ENCODE data around the gene IST1.
"Not testable (repeated sequence)": the region's sequence is repeated elsewhere in the genome, so short reads cannot be mapped to it uniquely, and the experiment has no call there.

IST1 gene

DNA sequence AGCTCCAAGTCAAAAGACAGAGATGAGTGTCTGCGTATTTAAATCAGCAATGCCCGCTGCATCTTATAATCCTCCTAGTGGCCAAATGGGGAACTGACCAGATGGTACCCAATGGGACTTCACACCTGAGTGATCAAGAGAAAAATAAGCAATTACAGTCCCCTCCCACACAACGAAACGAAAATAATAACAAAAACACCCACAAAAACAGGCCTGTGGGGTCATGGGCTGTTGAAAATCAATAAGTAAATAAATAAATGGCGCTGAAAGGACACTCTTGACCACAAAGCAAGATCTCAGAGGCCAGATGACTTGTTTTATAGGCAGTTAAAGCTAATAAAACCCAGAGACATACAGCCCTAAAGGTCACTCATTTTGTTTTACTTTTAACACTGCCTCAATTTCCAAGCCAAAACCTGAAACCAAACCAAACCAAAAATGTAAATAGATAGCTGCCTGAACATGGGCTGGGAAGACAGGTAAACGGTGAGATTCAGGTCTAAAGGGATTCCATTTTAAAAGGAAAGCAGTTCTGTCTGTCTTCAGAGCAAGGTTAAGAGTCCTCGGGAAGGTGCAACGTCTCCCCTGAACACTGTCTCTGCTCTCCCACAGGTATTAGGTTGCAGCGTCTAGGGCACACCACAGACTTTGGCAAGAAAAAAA lies 12.7 kb upstream of the IST1 start:
- peak; percentile 60 to 72 for DNase-seq (ENCODE audit: low read depth in 2 of 2)

DNA sequence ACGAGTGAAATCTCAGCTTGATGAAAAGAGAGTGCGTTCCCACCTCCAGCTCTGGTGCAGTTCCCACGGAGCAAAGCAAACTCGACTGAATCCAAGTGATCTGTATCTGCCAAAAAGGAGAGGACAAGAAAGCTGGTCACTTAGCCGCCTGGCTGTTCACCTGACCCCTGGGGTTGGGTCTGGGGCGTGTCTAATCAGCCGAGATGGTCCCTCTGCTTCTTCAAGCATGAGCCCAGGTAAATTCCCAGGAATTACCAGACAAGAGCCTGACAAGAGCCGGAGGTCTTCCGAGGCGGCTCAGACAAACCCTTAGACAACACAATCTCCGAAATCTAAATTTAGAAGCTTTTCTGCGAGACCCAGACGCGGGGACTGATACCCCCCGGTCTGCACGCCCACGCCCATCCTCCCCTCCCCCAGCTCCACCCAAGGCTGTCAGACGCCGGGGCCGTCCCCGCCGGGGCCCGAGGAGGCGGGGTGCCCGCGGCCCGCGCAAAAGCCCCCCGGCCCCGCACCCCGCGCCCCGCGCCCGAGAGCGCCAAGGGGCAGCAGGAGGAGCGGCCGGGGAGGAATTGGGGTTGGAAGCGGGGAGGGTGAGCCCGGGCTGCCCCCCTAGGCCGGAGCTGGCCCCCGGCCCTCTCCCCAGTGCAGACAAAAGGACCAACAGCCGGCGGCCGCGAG lies 12.0 kb upstream of the IST1 start:
- DNase-seq (ENCODE audit: low read depth in 2 of 2), result peak; percentile 28 to 40

DNA sequence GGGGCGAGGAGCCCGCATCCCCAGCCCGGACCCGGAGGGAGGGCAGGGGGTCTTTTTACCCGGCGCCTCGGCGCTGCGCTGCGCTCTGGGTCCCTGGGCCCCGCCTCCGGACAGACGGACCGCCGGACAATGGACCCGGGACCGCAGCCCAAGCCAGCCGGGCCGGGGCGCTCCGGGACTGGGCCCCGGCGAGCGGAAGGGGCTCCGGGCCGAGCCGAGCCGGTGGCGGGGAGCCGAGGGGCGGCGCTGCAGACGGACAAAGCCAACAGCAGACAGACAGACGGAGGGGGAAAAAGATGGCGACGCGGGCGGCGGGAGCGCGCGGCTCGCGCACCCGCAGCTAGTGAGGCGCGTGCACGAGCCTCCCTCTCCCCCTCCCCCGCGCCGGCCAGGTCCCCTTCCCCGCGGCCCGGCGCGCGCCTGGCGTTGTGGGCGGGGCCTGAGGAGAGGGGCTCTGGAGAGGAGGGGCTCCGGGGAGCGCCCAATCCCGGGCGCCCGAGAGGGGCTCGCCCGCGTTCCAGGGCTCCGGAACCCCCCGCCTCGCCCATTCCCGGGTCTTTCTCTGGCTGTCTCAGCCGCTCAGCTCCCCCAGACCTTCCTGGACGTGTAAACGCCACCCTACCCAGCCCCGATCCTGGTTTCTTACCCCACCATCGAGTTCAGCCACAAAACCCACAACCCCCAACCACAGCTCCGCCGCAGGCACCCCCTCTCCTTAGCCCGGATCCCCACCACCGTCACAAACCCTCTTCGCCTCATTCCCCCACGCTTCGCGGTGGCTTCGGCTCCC lies 11.3 kb upstream of the IST1 start, which contains the start of gene ZNF821:
Gene ZNF821 (minus strand): TSS at position 334 of the 790 bp plus-strand sequence. CDS start 4,236 bp downstream, outside the sequence.
- peak; percentile 63 to 68 for DNase-seq (ENCODE audit: low read depth in 2 of 2)

DNA sequence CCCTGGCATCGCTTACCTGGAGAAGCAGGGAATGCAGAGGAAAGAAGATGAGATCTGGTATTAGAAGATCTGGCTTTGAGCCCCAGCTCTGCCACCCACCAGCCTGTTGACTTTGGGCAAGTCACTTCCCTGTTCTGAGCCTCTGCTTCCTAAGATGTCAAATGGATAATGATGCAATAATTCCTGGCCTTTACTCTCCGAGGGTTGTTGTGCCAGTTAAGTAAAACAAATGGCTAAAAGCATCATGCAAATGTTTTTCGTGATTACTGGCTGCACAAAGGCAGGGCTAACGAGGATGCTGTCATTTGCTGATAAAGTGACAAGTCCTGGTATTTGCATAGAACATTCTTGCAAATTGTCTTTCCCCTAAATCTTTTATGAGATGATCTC lies 10.1 kb upstream of the IST1 start:
- no peak for DNase-seq (ENCODE audit: low read depth in 2 of 2)

DNA sequence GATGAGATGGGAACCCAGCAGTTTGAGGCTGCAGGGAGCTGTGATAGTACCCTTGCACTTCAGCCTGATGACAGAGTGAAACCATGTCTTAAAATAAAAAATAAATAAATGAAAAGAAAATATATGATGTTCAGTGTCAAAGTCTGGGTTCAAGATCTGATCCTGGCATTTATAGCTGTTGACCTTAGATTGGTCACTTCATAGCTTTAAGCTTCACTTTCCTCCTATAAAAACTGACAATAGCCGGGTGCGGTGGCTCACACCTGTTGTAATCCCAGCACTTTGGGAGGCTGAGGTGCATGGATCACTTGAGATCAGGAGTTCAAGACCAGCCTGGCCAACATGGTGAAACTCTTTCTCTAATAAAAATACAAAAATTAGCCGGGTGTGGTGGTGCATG lies 6.2 kb upstream of the IST1 start:
- no peak for DNase-seq (ENCODE audit: low read depth in 2 of 2)

DNA sequence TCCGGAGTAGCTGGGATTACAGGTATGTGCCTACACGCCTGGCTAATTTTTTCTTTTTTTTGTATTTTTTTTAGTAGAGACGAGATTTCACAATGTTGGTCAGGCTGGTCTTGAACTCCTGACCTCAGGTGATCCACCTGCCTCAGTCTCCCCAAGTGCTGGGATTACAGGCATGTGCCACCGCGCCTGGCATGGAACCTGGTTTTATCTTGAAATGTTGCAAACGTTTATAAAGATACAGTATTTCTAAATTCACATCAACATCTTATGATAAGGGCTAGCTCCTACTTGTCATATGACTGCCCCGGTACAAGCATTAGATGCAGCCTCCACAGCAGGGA lies 1.5 kb upstream of the IST1 start:
- no peak for DNase-seq (ENCODE audit: low read depth in 2 of 2)

DNA sequence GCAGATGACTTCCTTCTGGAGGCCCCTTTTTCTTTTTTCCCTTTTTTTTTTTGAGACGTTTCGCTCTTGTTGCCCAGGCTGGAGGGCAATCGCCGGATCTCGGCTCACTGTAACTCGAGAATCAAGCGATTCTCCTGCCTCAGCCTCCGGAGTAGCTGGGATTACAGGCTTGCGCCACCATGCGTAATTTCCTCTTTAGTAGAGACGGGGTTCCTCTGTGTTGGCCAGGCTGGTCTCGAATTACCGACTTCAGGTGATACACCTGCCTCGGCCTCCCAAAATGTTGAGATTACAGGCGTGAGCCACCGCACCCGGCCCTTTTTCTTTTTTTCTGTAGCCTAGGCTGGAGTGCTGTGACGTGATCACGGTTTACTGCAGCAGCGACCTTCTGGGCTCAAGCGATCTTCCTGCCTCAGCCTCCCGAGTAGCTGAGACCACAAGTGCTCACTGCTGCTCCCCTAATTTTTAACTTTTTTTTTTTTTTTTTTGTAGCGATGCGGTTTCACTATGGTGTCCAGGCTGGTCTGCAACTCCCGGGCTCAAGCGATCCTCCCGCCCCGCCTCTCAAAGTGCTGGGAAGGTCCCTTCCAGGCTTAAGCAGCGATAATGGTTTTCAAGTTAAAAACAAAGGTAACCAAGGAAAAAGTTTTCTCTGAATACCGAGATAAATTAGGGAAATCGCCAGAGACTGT lies 956 bp upstream of the IST1 start:
- no peak for DNase-seq (ENCODE audit: low read depth in 2 of 2)

DNA sequence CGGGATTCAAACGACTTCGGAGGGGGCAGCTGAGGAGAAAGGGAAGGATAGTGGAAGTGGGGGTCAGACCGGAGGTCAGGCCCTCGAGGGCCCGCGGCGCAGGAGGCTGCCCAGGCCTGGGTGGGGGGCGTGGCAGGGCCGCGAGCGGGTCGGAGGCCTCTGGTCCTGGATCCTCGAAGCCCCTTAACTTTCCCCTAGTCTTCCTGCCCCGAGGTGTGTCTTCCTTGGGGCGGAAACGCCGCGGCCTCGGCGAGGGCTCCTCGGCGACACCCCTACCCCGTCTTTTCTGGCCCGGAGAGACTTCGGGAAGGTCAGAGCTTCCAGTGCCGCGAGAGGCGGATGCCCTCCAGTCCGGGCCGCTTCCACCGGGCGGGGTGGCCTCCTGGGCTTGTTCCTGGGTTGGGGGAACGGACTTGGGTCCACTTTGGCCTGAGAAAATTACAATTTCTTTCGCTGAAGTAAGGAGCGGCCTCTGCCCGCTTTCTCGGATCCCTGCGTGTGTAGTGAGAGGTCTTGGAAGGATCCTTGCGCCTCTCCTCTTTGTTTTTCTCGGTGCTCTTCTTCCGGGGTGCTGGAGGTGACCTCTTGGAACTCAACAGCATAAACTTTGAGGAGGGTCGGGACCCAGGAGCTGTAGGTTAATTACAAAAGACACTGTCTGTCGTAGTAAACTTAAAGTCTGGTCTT lies 491 bp downstream of the IST1 start:
- no peak for DNase-seq (ENCODE audit: low read depth in 2 of 2)

DNA sequence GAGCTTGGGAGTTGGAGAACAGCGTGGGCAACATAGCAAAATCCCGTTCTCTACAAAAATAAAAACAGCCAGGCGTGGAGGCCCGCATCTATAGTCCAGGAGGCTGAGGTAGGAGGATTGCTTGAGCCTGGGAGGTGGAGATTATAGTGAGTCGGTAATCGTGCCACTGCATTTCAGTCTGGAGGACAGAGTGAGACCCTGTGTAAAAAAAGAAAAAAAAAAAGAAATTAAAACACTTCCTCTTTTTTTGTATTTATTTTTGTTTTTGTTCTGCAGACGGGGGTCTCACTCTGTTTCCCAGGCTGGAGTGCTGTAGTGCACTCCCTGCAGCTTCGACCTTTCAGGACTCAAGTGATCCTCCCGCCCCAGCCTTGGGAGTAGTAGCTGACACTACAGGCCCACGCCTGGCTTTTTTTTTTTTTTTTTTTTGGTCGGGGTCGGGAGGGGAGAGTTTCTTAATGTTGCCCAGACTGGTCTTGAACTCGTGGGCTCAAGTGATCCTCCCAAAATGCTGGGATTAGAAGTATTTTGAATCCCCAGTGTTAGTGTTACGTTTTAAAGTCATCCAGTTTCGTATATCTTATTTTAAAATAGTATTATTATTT lies 1.5 kb downstream of the IST1 start:
- no peak for DNase-seq (ENCODE audit: low read depth in 2 of 2)

DNA sequence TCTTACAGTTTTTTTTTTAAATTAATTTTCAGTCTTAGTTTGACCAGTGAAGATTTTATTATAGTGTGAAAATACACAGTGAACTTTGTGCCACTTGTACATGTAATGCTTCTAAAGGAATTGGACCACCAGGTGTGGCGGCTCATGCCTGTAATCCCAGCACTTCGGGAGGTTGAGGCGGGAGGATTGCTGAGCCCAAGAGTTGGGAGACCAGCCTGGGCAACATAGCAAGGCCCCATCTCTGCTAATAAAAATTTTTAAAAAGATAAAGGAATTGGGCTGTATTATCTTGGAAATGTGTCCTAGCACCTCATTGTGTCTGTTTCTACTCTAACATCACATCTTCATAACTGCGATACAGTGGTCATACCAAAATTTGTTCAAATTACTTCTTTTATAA lies 3.8 kb downstream of the IST1 start:
- DNase-seq (ENCODE audit: low read depth in 2 of 2), result no peak

DNA sequence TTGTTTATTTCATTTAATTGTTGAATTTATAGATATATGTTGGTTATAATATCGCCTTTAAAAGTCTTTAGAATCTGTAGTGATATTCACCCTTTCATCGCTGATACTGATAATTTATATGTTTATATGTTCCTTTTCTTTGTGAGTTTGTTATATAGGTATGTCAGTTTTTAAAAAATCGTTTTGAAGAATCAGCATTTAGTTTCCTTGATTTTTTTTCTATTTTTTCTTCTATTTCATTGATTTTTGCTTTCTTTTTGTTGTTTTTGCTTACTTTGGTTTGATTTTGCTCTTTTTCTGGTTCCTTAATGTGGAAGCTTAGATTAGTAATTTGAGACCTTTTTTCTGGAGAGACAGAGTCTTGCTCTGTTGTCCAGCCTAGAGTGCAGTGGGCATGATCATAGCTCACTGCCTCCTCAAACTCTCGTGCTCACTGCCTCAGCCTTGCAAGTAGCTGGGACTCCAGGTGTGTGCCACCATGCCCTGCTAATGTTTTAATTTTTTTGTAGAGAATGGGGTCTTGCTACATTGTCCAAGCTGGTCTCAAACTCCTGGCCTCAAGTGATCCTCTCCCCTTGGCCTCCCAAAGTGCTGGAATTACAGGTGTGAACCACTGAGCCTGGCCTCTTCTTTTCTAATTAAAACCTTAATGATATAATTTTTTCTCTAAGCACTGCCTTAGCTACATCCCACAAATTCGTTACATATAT lies 7.5 kb downstream of the IST1 start:
- no peak for DNase-seq (ENCODE audit: low read depth in 2 of 2)

DNA sequence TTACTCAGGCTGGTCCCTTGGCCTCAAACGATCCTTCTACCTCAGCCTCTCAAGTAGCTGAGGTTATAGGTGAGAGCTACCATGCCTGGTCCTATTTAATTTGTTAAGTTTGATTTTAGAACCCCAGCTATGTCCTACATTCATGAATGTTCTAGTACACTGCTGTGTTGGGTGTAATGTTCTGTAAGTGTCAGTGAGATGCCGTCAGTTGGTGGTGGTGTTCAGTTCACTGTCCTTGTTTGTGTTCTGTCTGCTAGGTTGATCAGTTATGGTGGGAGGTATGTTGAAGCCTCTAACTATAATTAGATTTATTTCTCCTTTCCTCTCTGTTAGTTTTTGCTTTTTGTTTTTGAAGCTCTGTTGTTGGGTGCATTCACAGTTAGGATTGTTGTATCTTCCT lies 8.3 kb downstream of the IST1 start:
- DNase-seq (ENCODE audit: low read depth in 2 of 2), result no peak

DNA sequence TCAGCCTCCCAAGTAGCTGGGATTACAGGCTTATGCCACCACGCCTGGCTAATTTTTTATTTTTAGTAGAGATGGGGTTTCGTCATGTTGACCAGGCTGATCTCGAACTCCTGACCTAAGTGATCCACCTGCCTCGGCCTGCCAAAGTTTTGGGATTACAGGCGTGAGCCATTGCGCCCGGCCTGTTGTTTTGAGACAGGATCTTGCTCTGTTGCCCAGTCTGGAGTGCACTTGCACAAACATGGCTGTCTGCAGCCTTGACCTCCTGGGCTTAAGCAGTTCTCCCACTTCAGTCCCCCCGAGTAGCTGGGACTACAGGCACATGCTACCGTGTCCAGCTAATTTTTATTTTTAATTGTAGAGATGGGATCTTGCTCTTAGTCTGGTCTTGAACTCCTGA lies 8.9 kb downstream of the IST1 start:
- DNase-seq (ENCODE audit: low read depth in 2 of 2), result no peak

DNA sequence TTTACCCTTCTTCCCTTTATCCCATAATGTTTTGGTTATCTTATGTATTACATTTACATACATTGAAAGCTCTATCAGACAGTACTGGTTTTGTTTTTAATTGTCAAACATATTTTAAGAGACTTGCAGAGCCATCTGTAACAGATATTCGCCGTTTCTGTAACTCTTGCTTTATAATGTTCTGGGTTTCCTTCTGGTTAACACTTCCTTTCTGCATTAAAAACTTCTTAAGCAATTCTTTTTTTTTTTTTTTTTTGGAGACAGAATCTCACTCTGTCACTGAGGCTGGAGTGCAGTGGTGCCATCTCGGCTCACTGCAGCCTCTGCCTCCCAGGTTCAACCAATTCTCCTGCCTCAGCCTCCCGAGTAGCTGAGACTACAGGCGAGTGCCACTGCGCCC lies 10.4 kb downstream of the IST1 start:
- DNase-seq (ENCODE audit: low read depth in 2 of 2), result not testable (repeated sequence)

DNA sequence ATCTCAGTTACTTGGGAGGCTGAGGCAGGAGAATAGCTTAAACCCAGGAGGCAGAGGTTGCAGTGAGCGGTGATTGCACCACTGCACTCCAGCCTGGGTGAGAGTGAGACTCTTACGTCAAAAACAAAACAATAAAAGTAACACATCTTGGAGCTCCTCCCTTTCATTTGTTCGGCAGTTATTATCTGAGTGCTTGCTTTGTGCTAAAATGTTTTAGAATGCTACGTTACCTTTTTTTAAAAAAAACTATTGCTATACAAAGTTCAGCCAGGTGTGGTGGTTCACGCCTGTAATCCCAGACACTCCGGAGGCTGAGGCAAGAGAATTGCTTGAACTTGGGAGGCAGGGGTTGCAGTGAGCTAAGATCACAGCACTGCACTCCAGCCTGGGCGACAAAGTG lies 15.8 kb downstream of the IST1 start:
- DNase-seq (ENCODE audit: low read depth in 2 of 2), result no peak

DNA sequence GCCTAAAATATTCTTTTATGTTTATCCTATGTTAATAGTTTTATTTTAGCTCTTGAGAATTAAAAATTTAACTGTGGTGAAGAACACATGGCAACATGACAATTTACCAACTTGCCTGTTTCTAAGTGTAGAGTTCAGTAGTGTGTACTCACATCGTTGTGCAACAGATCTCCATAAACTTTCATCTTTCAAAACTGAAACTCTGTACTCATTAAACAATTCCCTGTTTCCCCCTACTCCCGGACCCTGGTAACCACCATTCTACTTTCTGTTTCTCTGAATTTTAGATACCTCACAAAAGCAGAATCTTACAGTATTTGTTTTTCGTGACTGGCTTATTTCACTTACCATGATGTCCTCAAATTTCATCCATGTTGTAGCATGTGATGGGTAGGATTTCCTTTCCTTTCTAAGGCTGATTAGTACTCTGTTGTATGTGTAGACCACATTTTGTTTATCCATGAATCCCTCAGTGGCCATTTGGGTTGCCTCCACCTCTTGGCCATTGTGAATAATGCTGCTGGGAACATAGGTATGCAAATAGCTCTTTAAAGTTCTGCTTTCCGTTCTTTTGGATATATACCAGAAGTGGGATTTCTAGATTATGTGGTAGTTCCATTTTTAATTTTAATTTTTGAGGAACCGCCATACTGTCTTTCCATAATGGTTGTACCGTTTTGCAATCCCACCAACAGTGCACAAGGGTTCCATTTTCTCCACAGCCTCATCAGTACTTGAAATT lies 17.4 kb downstream of the IST1 start:
- DNase-seq (ENCODE audit: low read depth in 2 of 2), result no peak

DNA sequence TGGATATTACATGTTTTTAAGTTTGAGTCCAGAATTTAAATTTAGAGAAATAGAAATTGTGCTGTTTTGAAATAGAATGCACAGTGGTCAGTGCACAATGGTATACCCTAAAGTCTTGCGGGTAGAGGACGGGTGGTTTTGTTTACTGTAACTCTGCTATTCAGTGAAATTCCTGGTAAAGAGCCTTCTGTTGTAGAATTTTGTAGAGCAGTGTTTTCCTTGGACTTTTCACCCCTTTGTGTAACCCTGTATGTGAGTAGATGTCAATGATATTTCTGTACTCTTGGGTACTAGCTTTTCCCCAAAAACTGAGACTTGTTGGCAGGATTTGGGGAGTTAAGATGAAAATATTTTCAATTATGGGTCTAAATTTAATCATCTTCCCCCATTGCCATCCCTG lies 19.5 kb downstream of the IST1 start:
- DNase-seq (ENCODE audit: low read depth in 2 of 2), result no peak

DNA sequence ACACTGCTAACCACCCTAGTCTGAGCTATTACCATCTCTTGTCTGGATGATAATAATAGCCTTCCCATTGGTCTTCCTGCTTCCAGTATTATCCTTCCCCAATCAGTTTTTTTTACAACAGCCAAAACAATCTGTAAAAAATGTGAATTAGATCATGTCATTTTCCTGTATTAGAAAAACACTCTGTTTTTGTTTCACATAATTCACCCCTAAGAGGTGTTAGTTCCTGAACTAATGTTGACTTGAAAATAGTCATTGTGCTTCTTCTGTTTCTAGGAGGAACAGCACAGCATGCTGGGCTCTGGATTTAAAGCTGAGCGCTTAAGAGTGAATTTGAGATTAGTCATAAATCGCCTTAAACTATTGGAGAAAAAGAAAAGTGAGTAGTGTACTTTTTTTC lies 20.0 kb downstream of the IST1 start:
- no peak for DNase-seq (ENCODE audit: low read depth in 2 of 2)

DNA sequence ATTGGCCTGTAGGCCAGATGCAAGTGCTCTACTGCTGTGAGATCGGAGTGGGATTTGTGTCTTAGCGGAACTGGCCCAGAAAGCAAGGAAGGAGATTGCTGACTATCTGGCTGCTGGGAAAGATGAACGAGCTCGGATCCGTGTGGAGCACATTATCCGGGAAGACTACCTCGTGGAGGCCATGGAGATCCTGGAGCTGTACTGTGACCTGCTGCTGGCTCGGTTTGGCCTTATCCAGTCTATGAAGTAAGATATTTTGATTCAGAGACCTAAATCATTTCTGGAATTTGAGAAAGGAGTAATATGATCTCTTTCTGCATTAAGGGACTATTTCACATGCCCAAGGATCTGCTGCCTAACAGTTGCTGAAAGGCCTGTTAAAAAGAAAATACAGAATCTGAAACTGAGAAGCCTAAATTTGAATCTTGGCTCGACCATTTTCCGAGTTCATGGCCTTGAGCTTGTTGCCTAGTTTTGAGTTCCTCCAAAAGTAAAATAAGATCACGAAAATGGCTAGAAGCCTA lies 21.1 kb downstream of the IST1 start:
- DNase-seq (ENCODE audit: low read depth in 2 of 2), result no peak

DNA sequence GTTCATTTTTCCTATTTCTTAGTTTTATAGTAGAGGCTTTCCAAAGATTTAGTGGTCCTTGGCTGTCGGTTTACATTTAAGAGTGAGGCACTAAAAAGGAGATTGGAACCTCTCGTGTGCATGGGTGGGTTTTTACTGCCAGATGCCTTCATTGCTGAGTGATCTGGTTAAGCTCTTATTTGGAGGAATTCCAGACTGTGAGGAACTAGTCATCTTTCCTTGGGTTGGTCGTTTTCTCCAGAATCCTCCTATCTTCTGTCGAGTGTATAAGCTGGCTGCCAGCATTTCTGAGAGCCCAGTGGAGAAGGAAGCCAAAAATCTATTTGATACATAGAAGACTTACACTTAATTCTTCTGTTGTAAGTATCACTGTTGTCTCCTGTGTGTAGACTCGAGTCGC lies 22.6 kb downstream of the IST1 start:
- DNase-seq (ENCODE audit: low read depth in 2 of 2), result no peak
